CD4-positive, alpha-beta T cell (primary cell): ENCODE results near the gene USP14. TPM values are rescaled to one million over a fixed set of nuclear protein-coding genes. Genes with fewer than 3 reads are reported as not detected.

Experiments
- ATAC-seq: fragments of 200-7000 bp; cut with Tn5 transposase; one replicate; pipeline ENCODE4 v1.10.0; 2022; ENCODE audit warnings: mild to moderate bottlenecking; ENCODE audit not compliant: poor library complexity
- CTCF ChIA-PET: fragments of 350-600 bp; sonication (Branson Sonifier 250); formaldehyde crosslinking; loops from one replicate; lab custom pipeline; 2021; ENCODE audit warnings: antibody characterized with exemption, inconsistent platforms; lab: Charles Lee
- POLR2A ChIA-PET: fragments of 350-600 bp; sonication (Branson Sonifier 250); formaldehyde crosslinking; loops from one replicate; lab custom pipeline; 2021; ENCODE audit warnings: antibody characterized with exemption, inconsistent platforms; lab: Charles Lee
- DNase-seq, 14 experiments: peaks; one replicate each; pipeline ENCODE4 v3.0.0-alpha.2; 2013 to 2020; ENCODE audit warnings: mixed read lengths in 2 of 14
- H3K27ac ChIP-seq, 2 donors: one replicate each; pipeline versions ENCODE4 v1.5.1 to v1.7.0; 2013; ENCODE audit warnings: low read length in 2 of 2, low read depth in 1 of 2, mild to moderate bottlenecking in 1 of 2
- H3K27me3 ChIP-seq, 2 experiments: 1 replicate in 1 of 2; 2 replicates in 1 of 2; pipeline versions ENCODE4 v1.6.1 to v1.7.0; 2013; ENCODE audit warnings: low read length in 2 of 2, control low read depth in 1 of 2, mild to moderate bottlenecking in 1 of 2, moderate library complexity in 1 of 2; ENCODE audit not compliant: insufficient read depth in 2 of 2, control insufficient read depth in 1 of 2
- H3K36me3 ChIP-seq: one replicate; pipeline ENCODE4 v1.6.1; 2013; ENCODE audit warnings: low read length, control low read depth; ENCODE audit not compliant: insufficient read depth
- H3K4me1 ChIP-seq: one replicate; pipeline ENCODE4 v1.6.1; 2013; ENCODE audit warnings: low read length, control low read depth; ENCODE audit not compliant: insufficient read depth
- H3K4me3 ChIP-seq: one replicate; pipeline ENCODE4 v1.5.1; 2013; ENCODE audit warnings: mild to moderate bottlenecking, low read length, moderate library complexity
- H3K9me3 ChIP-seq, 2 experiments: 1 replicate in 1 of 2; 2 replicates in 1 of 2; pipeline versions ENCODE4 v1.6.1 to v1.7.0; 2013; ENCODE audit warnings: low read length in 2 of 2, mild to moderate bottlenecking in 2 of 2, control low read depth in 1 of 2, moderate library complexity in 1 of 2; ENCODE audit not compliant: control insufficient read depth in 1 of 2, insufficient read depth in 1 of 2
- H3K27ac Mint-ChIP-seq: one replicate; pipeline ENCODE4 v1.8.0; 2020; ENCODE audit warnings: mixed read lengths
- H3K27me3 Mint-ChIP-seq: one replicate; pipeline ENCODE4 v1.8.0; 2021; ENCODE audit warnings: mixed read lengths
- H3K36me3 Mint-ChIP-seq: one replicate; pipeline ENCODE4 v1.8.0; 2021; ENCODE audit warnings: low read depth, mixed read lengths
- H3K4me1 Mint-ChIP-seq: one replicate; pipeline ENCODE4 v1.8.0; 2021; ENCODE audit warnings: low read depth, mixed read lengths
- H3K4me3 Mint-ChIP-seq: one replicate; pipeline ENCODE4 v1.8.0; 2020; ENCODE audit warnings: mild to moderate bottlenecking, mixed read lengths
- H3K9me3 Mint-ChIP-seq: one replicate; pipeline ENCODE4 v1.8.0; 2020; ENCODE audit warnings: mixed read lengths
- CTCF ChIP-seq: fragments of 200-600 bp; IDR thresholded peaks from one replicate; pipeline ENCODE4 v1.8.0; 2022; ENCODE audit warnings: antibody characterized with exemption, mild to moderate bottlenecking
- intact Hi-C, 2 experiments: fragments of 100-400 bp; cut with DNase I in 1 of 2; cut with micrococcal nuclease in 1 of 2; formaldehyde crosslinking; loops; one replicate each; pipeline versions ENCODE4 v1.15.1 to v1.9.0; 2023 to 2025; cut with DNase I, micrococcal nuclease
- total RNA-seq, 174 experiments: library from RNA in 2 of 174; stranded (reverse) in 2 of 174; gene quantifications; one replicate each; pipeline ENCODE4 v1.2.3 and lab custom pipeline; 2021 to 2026

The USP14 gene
- total RNA-seq, 2 experiments from 2014 or later: 51.3 to 56.2 TPM

- Histone ChIP-seq H3K36me3 (peaks cover 14% of the 10 kb centered on the region), H3K4me3 (no peak overlapping the region), H3K27me3 (no peaks in the 10 kb centered on the region), H3K4me1 (no peaks in the 10 kb centered on the region), H3K27ac (no peak overlapping the region), H3K9me3 (no peaks in the 10 kb centered on the region)
- H3K9me3 Mint-ChIP-seq: no peaks in the 10 kb centered on the region
- intact Hi-C loops: no loop called here
- H3K36me3 Mint-ChIP-seq: peaks cover 58% of the 10 kb centered on the region
- POLR2A ChIA-PET: no interaction called here
- TF ChIP-seq CTCF: no peak
- H3K4me3 Mint-ChIP-seq: no peak overlapping the region
- CTCF ChIA-PET: interaction anchor here (1.3 kb wide), 1 partner anchor 28 kb away, joined by 4 read pairs; no protein-coding TSS in a partner anchor
- DNase-seq (no peak), ATAC-seq (no peak)
- no peak overlapping the region for H3K27ac Mint-ChIP-seq
- peaks cover 39% of the 10 kb centered on the region for H3K4me1 Mint-ChIP-seq
- no peaks in the 10 kb centered on the region for H3K27me3 Mint-ChIP-seq
Measured at GRCh38 chr18:192801-193200, 34.4 kb downstream of the USP14 start.

- no peaks in the 10 kb centered on the region for H3K9me3 ChIP-seq
- ATAC-seq: no peak
- H3K36me3 ChIP-seq: peaks cover 41% of the 10 kb centered on the region
- H3K4me1 ChIP-seq: no peaks in the 10 kb centered on the region
- Mint-ChIP-seq H3K9me3 (no peaks in the 10 kb centered on the region), H3K27ac (peak overlapping the region; percentile 63), H3K36me3 (peaks cover 66% of the 10 kb centered on the region), H3K4me3 (no peak overlapping the region), H3K4me1 (peaks cover 27% of the 10 kb centered on the region), H3K27me3 (no peaks in the 10 kb centered on the region)
- ChIA-PET POLR2A (interaction anchor here (0.5 kb wide), 1 partner anchor 51 kb away, joined by 3 read pairs; no protein-coding TSS in a partner anchor), CTCF (interaction anchor here (0.8 kb wide), 1 partner anchor 21 kb away, joined by 3 read pairs; no protein-coding TSS in a partner anchor)
- no peak for DNase-seq
- H3K4me3 ChIP-seq: no peak overlapping the region
- no peak for TF ChIP-seq CTCF
- intact Hi-C loops: no loop called here
- H3K27me3 ChIP-seq: no peaks in the 10 kb centered on the region
- H3K27ac ChIP-seq: no peak overlapping the region
Measured at GRCh38 chr18:195651-196050, 37.3 kb downstream of the USP14 start.

GRCh38 chr18:199214-199613 lies 40.9 kb downstream of the USP14 start:
- Mint-ChIP-seq H3K9me3 (no peaks in the 10 kb centered on the region), H3K27ac (no peak overlapping the region), H3K27me3 (no peaks in the 10 kb centered on the region), H3K4me3 (no peak overlapping the region), H3K4me1 (peaks cover 10% of the 10 kb centered on the region), H3K36me3 (peaks cover 77% of the 10 kb centered on the region)
- intact Hi-C loops: no loop called here
- DNase-seq (no peak), ATAC-seq (no peak)
- Histone ChIP-seq H3K4me3 (no peak overlapping the region), H3K27me3 (no peaks in the 10 kb centered on the region), H3K9me3 (no peaks in the 10 kb centered on the region), H3K27ac (no peak overlapping the region), H3K36me3 (peaks cover 57% of the 10 kb centered on the region), H3K4me1 (no peaks in the 10 kb centered on the region)
- ChIA-PET POLR2A (no interaction called here), CTCF (no interaction called here)
- no peak for TF ChIP-seq CTCF
